IPS DF 4.7 (cell line): Measurements from ENCODE around the gene ZNF8.
"Not testable (repeated sequence)": the region's sequence is repeated elsewhere in the genome, so short reads cannot be mapped to it uniquely, and the experiment has no call there.

Experiments
- DNase-seq: peaks from one replicate; pipeline ENCODE4 v3.0.0-alpha.2; 2013; ENCODE audit warnings: low spot score; ENCODE audit errors: extremely low read depth

Gene ZNF8

DNA sequence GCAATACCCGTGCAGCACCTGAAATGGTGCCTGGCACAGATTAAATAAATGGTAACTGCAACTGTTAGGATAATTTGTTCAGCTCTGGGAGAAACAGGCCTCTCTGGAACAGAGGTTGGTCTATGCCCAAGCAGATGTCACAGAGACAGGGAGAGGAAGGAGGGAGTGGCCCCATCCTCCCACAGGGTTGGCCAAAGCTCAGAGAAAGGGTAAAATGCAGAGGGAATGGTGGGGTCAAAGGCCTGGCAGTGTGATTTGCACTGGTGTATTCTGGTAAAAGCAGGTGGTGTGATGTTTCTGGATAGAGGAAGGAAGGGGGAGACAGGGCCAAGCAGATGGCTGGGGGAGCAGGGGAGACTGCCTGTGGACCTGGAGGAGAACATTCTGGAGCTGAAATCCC lies 57.5 kb downstream of the ZNF8 start:
- DNase-seq, result no peak

DNA sequence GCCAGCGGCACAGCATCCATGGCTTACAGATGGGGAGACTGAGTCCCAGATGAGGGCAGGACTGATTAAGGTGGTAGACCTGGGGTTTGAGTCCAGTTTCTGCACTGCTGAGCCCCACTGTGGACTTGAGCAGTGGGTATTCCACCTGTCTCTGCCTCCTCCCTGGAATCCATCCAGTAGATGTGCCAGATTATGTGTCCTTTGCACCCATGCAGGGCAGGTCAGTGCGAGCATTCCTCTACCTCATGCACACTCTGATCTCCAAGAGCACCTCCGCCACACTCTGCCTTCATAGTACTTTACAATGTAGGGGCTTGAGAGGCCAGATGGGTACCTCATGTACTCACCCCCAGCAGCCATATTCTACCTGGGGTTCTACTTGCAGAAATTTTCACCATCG lies 58.1 kb downstream of the ZNF8 start:
- DNase-seq, result no peak

- no peak for DNase-seq
These were observed 59.6 kb downstream of the ZNF8 start for GRCh38 chr19:58338336-58338735.

DNA sequence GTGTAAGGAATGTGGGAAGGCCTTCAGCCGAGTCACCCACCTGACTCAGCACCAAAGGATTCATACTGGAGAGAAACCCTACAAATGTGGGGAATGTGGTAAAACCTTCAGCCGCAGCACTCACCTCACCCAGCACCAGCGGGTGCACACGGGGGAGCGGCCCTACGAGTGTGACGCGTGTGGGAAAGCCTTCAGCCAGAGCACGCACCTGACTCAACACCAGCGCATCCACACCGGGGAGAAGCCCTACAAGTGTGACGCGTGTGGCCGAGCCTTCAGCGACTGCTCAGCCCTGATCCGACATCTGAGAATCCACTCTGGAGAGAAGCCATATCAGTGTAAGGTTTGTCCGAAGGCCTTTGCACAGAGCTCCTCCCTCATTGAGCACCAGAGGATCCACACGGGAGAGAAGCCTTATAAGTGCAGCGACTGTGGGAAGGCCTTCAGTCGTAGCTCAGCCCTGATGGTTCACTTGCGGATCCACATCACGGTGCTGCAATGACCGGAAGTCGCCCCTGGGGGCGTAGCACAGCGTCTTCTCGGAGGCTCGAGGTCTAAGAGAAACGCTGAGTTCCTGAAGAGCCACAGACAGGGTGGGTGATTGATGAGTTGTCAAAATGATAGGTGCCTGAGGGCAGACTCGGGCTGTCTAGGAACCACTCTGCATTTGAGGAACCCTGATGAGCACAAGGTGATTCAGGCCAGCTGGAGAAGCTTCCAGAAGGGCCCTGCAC lies 60.2 kb downstream of the ZNF8 start:
- no peak for DNase-seq

- DNase-seq, result no peak
These were observed 66.8 kb downstream of the ZNF8 start for GRCh38 chr19:58345558-58345957.

- DNase-seq, result no peak
These were observed 68.5 kb downstream of the ZNF8 start for GRCh38 chr19:58346961-58347929.

GRCh38 chr19:58348080-58348479 lies 69.3 kb downstream of the ZNF8 start:
- not testable (repeated sequence) for DNase-seq

GRCh38 chr19:58349590-58349989 lies 70.8 kb downstream of the ZNF8 start:
- no peak for DNase-seq

- no peak for DNase-seq
These were observed 71.5 kb downstream of the ZNF8 start for GRCh38 chr19:58350001-58350861.

- DNase-seq, result no peak
These were observed 72.3 kb downstream of the ZNF8 start for GRCh38 chr19:58350871-58351557.

GRCh38 chr19:58351558-58351878 lies 72.8 kb downstream of the ZNF8 start:
- DNase-seq, result no peak

- DNase-seq, result no peak
These were observed 73.4 kb downstream of the ZNF8 start for GRCh38 chr19:58351990-58352755.
